HEK293 (cell line): ENCODE measurements around the gene HJURP.

Experiments
- CTCF ChIA-PET: fragments of 350-600 bp; formaldehyde crosslinking; extraction: SDS; loops from one replicate; lab custom pipeline; 2021; ENCODE audit warnings: antibody characterized with exemption; lab: Yijun Ruan, JAX
- POLR2A ChIA-PET: fragments of 300-600 bp; formaldehyde crosslinking; extraction: SDS; loops from one replicate; lab custom pipeline; 2020; ENCODE audit warnings: antibody characterized with exemption, inconsistent platforms; lab: Yijun Ruan, JAX
- H3K27ac ChIP-seq: fragments of 200-500 bp; sonication (Bioruptor generic); 2 replicates; pipeline ENCODE4 v1.5.1; 2014; ENCODE audit warnings: low read depth, low read length, control low read depth, inconsistent platforms; ENCODE audit errors: extremely low read depth
- H3K36me3 ChIP-seq, 2 experiments: fragments of 200-500 bp in 1 of 2; sonication (Bioruptor generic) in 1 of 2; 1 replicate in 1 of 2; 2 replicates in 1 of 2; pipeline ENCODE4 v1.5.1; 2014 to 2017; ENCODE audit warnings: inconsistent platforms in 2 of 2, low read length in 2 of 2; ENCODE audit not compliant: control insufficient read depth in 2 of 2, insufficient read depth in 1 of 2
- H3K4me1 ChIP-seq: fragments of 200-500 bp; sonication (Bioruptor generic); 2 replicates; pipeline ENCODE4 v1.5.1; 2014; ENCODE audit warnings: mild to moderate bottlenecking, low read length, inconsistent platforms; ENCODE audit not compliant: control insufficient read depth, insufficient read depth
- H3K4me3 ChIP-seq: 2 replicates; pipeline ENCODE4 v1.5.1; 2011; ENCODE audit warnings: low read depth, mild to moderate bottlenecking, control low read depth, low read length, moderate library complexity
- H3K9me3 ChIP-seq: fragments of 200-500 bp; sonication (Bioruptor generic); 2 replicates; pipeline ENCODE4 v1.5.1; 2014; ENCODE audit warnings: low read depth, low read length, inconsistent platforms; ENCODE audit not compliant: control insufficient read depth, insufficient read depth
- EGR2 ChIP-seq: fragments of 450-650 bp; formaldehyde crosslinking; IDR thresholded peaks from 2 replicates; pipeline ENCODE4 v1.5.1; 2016; ENCODE audit warnings: low read depth, missing biosample characterization, missing genetic modification characterization
- KLF9 ChIP-seq: fragments of 450-650 bp; formaldehyde crosslinking; IDR thresholded peaks from 2 replicates; pipeline ENCODE4 v1.5.1; 2016; ENCODE audit warnings: missing biosample characterization, missing genetic modification characterization, low read depth
- ZBTB20 ChIP-seq: fragments of 450-650 bp; formaldehyde crosslinking; IDR thresholded peaks from 2 replicates; pipeline ENCODE4 v1.5.1; 2016; ENCODE audit warnings: missing biosample characterization, missing genetic modification characterization
- ZBTB49 ChIP-seq: fragments of 450-650 bp; formaldehyde crosslinking; IDR thresholded peaks from 2 replicates; pipeline ENCODE4 v1.5.1; 2016; ENCODE audit warnings: missing biosample characterization, missing genetic modification characterization, low read depth
- ZEB2 ChIP-seq: fragments of 450-650 bp; formaldehyde crosslinking; IDR thresholded peaks from 2 replicates; pipeline ENCODE4 v1.5.1; 2016; ENCODE audit warnings: missing biosample characterization, missing genetic modification characterization
- ZFP69B ChIP-seq: fragments of 450-650 bp; formaldehyde crosslinking; IDR thresholded peaks from 2 replicates; pipeline ENCODE4 v1.5.1; 2016; ENCODE audit warnings: missing biosample characterization, missing genetic modification characterization
- ZNF121 ChIP-seq: fragments of 450-650 bp; formaldehyde crosslinking; IDR thresholded peaks from 2 replicates; pipeline ENCODE4 v1.5.1; 2016; ENCODE audit warnings: missing biosample characterization, missing genetic modification characterization
- ZNF174 ChIP-seq: fragments of 450-650 bp; formaldehyde crosslinking; IDR thresholded peaks from 2 replicates; pipeline ENCODE4 v1.5.0; 2017; ENCODE audit warnings: missing biosample characterization, mild to moderate bottlenecking, missing genetic modification characterization
- ZNF2 ChIP-seq: fragments of 450-650 bp; formaldehyde crosslinking; IDR thresholded peaks from 2 replicates; pipeline ENCODE4 v1.5.1; 2016; ENCODE audit warnings: missing biosample characterization, missing genetic modification characterization
- ZNF23 ChIP-seq: fragments of 450-650 bp; formaldehyde crosslinking; IDR thresholded peaks from 2 replicates; pipeline ENCODE4 v1.5.1; 2016; ENCODE audit warnings: missing biosample characterization, missing genetic modification characterization, borderline replicate concordance
- ZNF239 ChIP-seq: fragments of 450-650 bp; formaldehyde crosslinking; IDR thresholded peaks from 2 replicates; pipeline ENCODE4 v1.5.1; 2016; ENCODE audit warnings: missing biosample characterization, missing genetic modification characterization
- ZNF266 ChIP-seq: fragments of 450-650 bp; formaldehyde crosslinking; IDR thresholded peaks from 2 replicates; pipeline ENCODE4 v1.5.1; 2016; ENCODE audit warnings: missing biosample characterization, missing genetic modification characterization, low read depth
- ZNF274 ChIP-seq, 2 experiments: fragments of 200-500 bp in 1 of 2; fragments of 450-650 bp in 1 of 2; sonication (Bioruptor generic) in 1 of 2; formaldehyde crosslinking in 1 of 2; IDR thresholded peaks; 2 replicates each; pipeline versions ENCODE4 v1.5.1 to v1.6.1; 2014 to 2016; ENCODE audit warnings: borderline replicate concordance in 1 of 2, inconsistent platforms in 1 of 2, low read length in 1 of 2, missing biosample characterization in 1 of 2, missing genetic modification characterization in 1 of 2
- ZNF362 ChIP-seq: fragments of 450-650 bp; formaldehyde crosslinking; IDR thresholded peaks from 2 replicates; pipeline ENCODE4 v1.5.1; 2016; ENCODE audit warnings: missing biosample characterization, missing genetic modification characterization
- ZNF37A ChIP-seq: fragments of 450-650 bp; IDR thresholded peaks from 2 replicates; pipeline ENCODE4 v1.5.1; 2018; ENCODE audit warnings: missing biosample characterization, missing genetic modification characterization
- ZNF423 ChIP-seq: fragments of 450-650 bp; formaldehyde crosslinking; IDR thresholded peaks from 2 replicates; pipeline ENCODE4 v1.5.1; 2016; ENCODE audit warnings: missing biosample characterization, missing genetic modification characterization
- ZNF530 ChIP-seq: fragments of 450-650 bp; formaldehyde crosslinking; IDR thresholded peaks from 2 replicates; pipeline ENCODE4 v1.5.1; 2016; ENCODE audit warnings: low read depth, missing biosample characterization, missing genetic modification characterization
- ZNF560 ChIP-seq: fragments of 450-650 bp; formaldehyde crosslinking; IDR thresholded peaks from 2 replicates; pipeline ENCODE4 v1.5.1; 2017; ENCODE audit warnings: missing biosample characterization, missing genetic modification characterization, borderline replicate concordance
- ZNF561 ChIP-seq: fragments of 450-650 bp; IDR thresholded peaks from 2 replicates; pipeline ENCODE4 v1.5.1; 2018; ENCODE audit warnings: missing biosample characterization, missing genetic modification characterization, borderline replicate concordance
- ZNF600 ChIP-seq: fragments of 450-650 bp; formaldehyde crosslinking; IDR thresholded peaks from 2 replicates; pipeline ENCODE4 v1.5.1; 2016; ENCODE audit warnings: missing biosample characterization, missing genetic modification characterization
- ZNF664 ChIP-seq: fragments of 450-650 bp; formaldehyde crosslinking; IDR thresholded peaks from 2 replicates; pipeline ENCODE4 v1.5.1; 2016; ENCODE audit warnings: missing biosample characterization, missing genetic modification characterization
- ZNF707 ChIP-seq: fragments of 450-650 bp; formaldehyde crosslinking; IDR thresholded peaks from 2 replicates; pipeline ENCODE4 v1.5.1; 2016; ENCODE audit warnings: missing biosample characterization, missing genetic modification characterization
- ZNF776 ChIP-seq: fragments of 450-650 bp; formaldehyde crosslinking; IDR thresholded peaks from 2 replicates; pipeline ENCODE4 v1.5.0; 2017; ENCODE audit warnings: missing biosample characterization, missing genetic modification characterization, borderline replicate concordance
- ZNF792 ChIP-seq: fragments of 450-650 bp; formaldehyde crosslinking; IDR thresholded peaks from 2 replicates; pipeline ENCODE4 v1.5.1; 2016; ENCODE audit warnings: missing biosample characterization, missing genetic modification characterization
- ZNF830 ChIP-seq: fragments of 450-650 bp; IDR thresholded peaks from 2 replicates; pipeline ENCODE4 v1.5.0; 2018; ENCODE audit warnings: missing biosample characterization, missing genetic modification characterization, low read depth, mild to moderate bottlenecking, moderate library complexity

The HJURP gene

GRCh38 chr2:233853883-233854240 lies 473 bp downstream of the HJURP start (continued):
- 0 out of 2 replicates have a peak, but pooled peaks have one; percentile 8 for TF ChIP-seq EGR2 (tag by site-specific recombination)
- TF ChIP-seq ZNF792 (tag by site-specific recombination): 0 out of 2 replicates have a peak, but pooled peaks have one; percentile 16
- peak; percentile 54; the same call in 1 of the 2 replicates for TF ChIP-seq ZBTB20 (tag by site-specific recombination)

GRCh38 chr2:233853353-233853752 lies 982 bp downstream of the HJURP start:
- CTCF ChIA-PET: interaction anchor here (2.2 kb wide), 1 partner anchor 11 kb away, joined by 7 read pairs; no protein-coding TSS in a partner anchor
- peak overlapping the region; percentile 94 for H3K4me3 ChIP-seq

GRCh38 chr2:233852056-233852455 lies 2.3 kb downstream of the HJURP start:
- CTCF ChIA-PET: no interaction called here
- Histone ChIP-seq H3K27ac (no peak overlapping the region), H3K9me3 (no peaks in the 10 kb centered on the region)
- TF ChIP-seq ZEB2: no peak
- TF ChIP-seq ZNF239 (tag by site-specific recombination): no peak
- no peak for TF ChIP-seq ZNF2 (tag by site-specific recombination)
- no peak for TF ChIP-seq ZBTB20 (tag by site-specific recombination)
- TF ChIP-seq ZNF600 (tag by site-specific recombination): no peak
- TF ChIP-seq, all 188 proteins: peak for 0
- no peak overlapping the region for H3K4me3 ChIP-seq
- POLR2A ChIA-PET: no interaction called here
- peaks cover 42 to 65% of the 10 kb centered on the region in 2 experiments for H3K36me3 ChIP-seq
- no peaks in the 10 kb centered on the region for H3K4me1 ChIP-seq

More at GRCh38 chr2:233853353-233853752, 982 bp downstream of the HJURP start:
- H3K27ac ChIP-seq: no peak overlapping the region
- H3K4me1 ChIP-seq: no peaks in the 10 kb centered on the region
- POLR2A ChIA-PET: interaction anchor here (1.4 to 2.2 kb wide), 2 partner anchors 14 to 287 kb away, joined by 3 to 6 read pairs; partner anchors contain the start of gene USP40
- TF ChIP-seq ZNF776 (tag by site-specific recombination) (no peak), KLF9 (tag by site-specific recombination) (no peak), ZNF830 (tag by site-specific recombination) (no peak), ZNF37A (tag by site-specific recombination) (no peak), ZNF423 (tag by site-specific recombination) (no peak), ZNF174 (no peak), ZNF23 (no peak), ZNF274 (IDR thresholded peaks at IDR 0.05; ENCODE audit: low read length) (no peak), ZNF274 (tag by site-specific recombination; IDR thresholded peaks at IDR 0.05; ENCODE audit: borderline replicate concordance) (no peak), ZNF707 (tag by site-specific recombination) (no peak), ZNF362 (tag by site-specific recombination) (no peak), ZNF561 (tag by site-specific recombination) (no peak), ZNF266 (no peak), ZNF560 (tag by site-specific recombination) (no peak), ZNF664 (tag by site-specific recombination) (no peak; the same call in 1 of the 2 replicates), ZFP69B (tag by site-specific recombination) (no peak), ZNF530 (no peak), ZBTB49 (no peak), ZNF121 (tag by site-specific recombination) (no peak)
- no peaks in the 10 kb centered on the region for H3K9me3 ChIP-seq
- H3K36me3 ChIP-seq: peaks cover 33 to 52% of the 10 kb centered on the region in 2 experiments
